H1 (cell line): ENCODE data around the gene RPS6KB2. TPM values are rescaled to one million over a fixed set of nuclear protein-coding genes. Genes with fewer than 3 reads are reported as not detected.

Source experiments
- CTCF ChIA-PET: fragments of 300-600 bp; sonication (Branson Sonifier 250); formaldehyde crosslinking; loops from one replicate; lab custom pipeline; 2021; ENCODE audit not compliant: partially characterized antibody; lab: Charles Lee
- POLR2A ChIA-PET: fragments of 300-600 bp; sonication (Branson Sonifier 250); formaldehyde crosslinking; loops from one replicate; lab custom pipeline; 2021; ENCODE audit warnings: inconsistent platforms; ENCODE audit not compliant: partially characterized antibody; lab: Charles Lee
- DNase-seq, 2 experiments: peaks; one replicate each; pipeline versions ENCODE4 v3.0.0 to v3.0.0-alpha.2; 2010 to 2022; ENCODE audit warnings: low spot score in 2 of 2, low read depth in 1 of 2, mixed read lengths in 1 of 2
- FAIRE-seq: peaks from 2 replicates; lab custom pipeline; 2011; peaks lifted over from hg19 to GRCh38; lab: Jason Lieb, UNC
- H2AFZ ChIP-seq: 2 replicates; pipeline ENCODE4 v1.8.1; 2012; ENCODE audit warnings: low read length, inconsistent platforms
- H2AK5ac ChIP-seq: 2 replicates; pipeline ENCODE4 v1.6.1; 2013; ENCODE audit warnings: low read depth, low read length
- H2BK120ac ChIP-seq: replicated peaks from 2 replicates; pipeline ENCODE3; 2013; ENCODE audit warnings: low read depth, low read length, inconsistent platforms
- H2BK12ac ChIP-seq: 2 replicates; pipeline ENCODE4 v1.6.1; 2013; ENCODE audit warnings: low read depth, low read length
- H2BK15ac ChIP-seq: 2 replicates; pipeline ENCODE4 v1.6.1; 2013; ENCODE audit warnings: low read length
- H2BK20ac ChIP-seq: 2 replicates; pipeline ENCODE4 v1.6.1; 2013; ENCODE audit warnings: low read length
- H2BK5ac ChIP-seq: 2 replicates; pipeline ENCODE4 v1.6.1; 2013; ENCODE audit warnings: low read depth, low read length
- H3K14ac ChIP-seq: 2 replicates; pipeline ENCODE4 v1.6.1; 2013; ENCODE audit warnings: inconsistent platforms; ENCODE audit not compliant: insufficient read length
- H3K18ac ChIP-seq: 2 replicates; pipeline ENCODE4 v1.6.1; 2013; ENCODE audit warnings: low read length; ENCODE audit errors: extremely low read depth
- H3K23ac ChIP-seq: 2 replicates; pipeline ENCODE4 v1.6.1; 2013; ENCODE audit warnings: inconsistent platforms; ENCODE audit not compliant: insufficient read length
- H3K23me2 ChIP-seq: 2 replicates; pipeline ENCODE4 v1.6.1; 2013; ENCODE audit warnings: low read depth, low read length
- H3K27ac ChIP-seq: 2 replicates; pipeline ENCODE4 v1.6.1; 2011; ENCODE audit warnings: low read depth, low read length, inconsistent platforms
- H3K27me3 ChIP-seq, 4 experiments: replicated peaks in 1 of 4; 1 replicate in 1 of 4; 2 replicates in 3 of 4; pipeline versions ENCODE4 v1.6.1 to v1.8.1; 2011 to 2013; ENCODE audit warnings: low read length in 3 of 4, mild to moderate bottlenecking in 3 of 4, inconsistent platforms in 2 of 4, mixed read lengths in 2 of 4, moderate library complexity in 1 of 4; ENCODE audit not compliant: control insufficient read depth in 3 of 4, insufficient read depth in 3 of 4; ENCODE audit errors: extremely low read depth in 1 of 4
- H3K36me3 ChIP-seq, 4 experiments: 2 replicates each; pipeline versions ENCODE4 v1.6.1 to v1.8.1; 2011 to 2013; ENCODE audit warnings: mild to moderate bottlenecking in 4 of 4, low read length in 3 of 4, moderate library complexity in 2 of 4, control low read depth in 1 of 4, inconsistent platforms in 1 of 4; ENCODE audit not compliant: insufficient read depth in 4 of 4, control insufficient read depth in 2 of 4
- H3K4ac ChIP-seq: replicated peaks from 2 replicates; pipeline ENCODE3; 2013; ENCODE audit warnings: low read length, low read depth, mixed read lengths, inconsistent platforms; ENCODE audit not compliant: insufficient read length
- H3K4me1 ChIP-seq, 4 experiments: replicated peaks in 1 of 4; 1 replicate in 1 of 4; 2 replicates in 3 of 4; pipeline versions ENCODE4 v1.6.1 to v1.8.1; 2011 to 2013; ENCODE audit warnings: low read length in 3 of 4, inconsistent platforms in 2 of 4, mixed read lengths in 1 of 4; ENCODE audit not compliant: insufficient read depth in 4 of 4, control insufficient read depth in 3 of 4
- H3K4me2 ChIP-seq, 2 experiments: 2 replicates each; pipeline versions ENCODE4 v1.6.1 to v1.8.1; 2011 to 2013; ENCODE audit warnings: low read depth in 2 of 2, low read length in 2 of 2, control low read depth in 1 of 2, inconsistent platforms in 1 of 2, mild to moderate bottlenecking in 1 of 2; ENCODE audit not compliant: insufficient read depth in 1 of 2
- H3K4me3 ChIP-seq, 4 experiments: fragments of 200-600, 300-600 bp in 1 of 4; sonication (generic), shearing (Covaris generic), sonication (Bioruptor Twin) in 1 of 4; 2 replicates each; pipeline versions ENCODE4 v1.5.1 to v1.8.1; 2011 to 2016; ENCODE audit warnings: low read length in 4 of 4, low read depth in 3 of 4, control low read depth in 2 of 4, inconsistent platforms in 2 of 4, mild to moderate bottlenecking in 2 of 4, mixed read lengths in 1 of 4, moderate library complexity in 1 of 4; ENCODE audit not compliant: insufficient read depth in 2 of 4; ENCODE audit errors: extremely low read depth in 1 of 4
- H3K56ac ChIP-seq: replicated peaks from 2 replicates; pipeline ENCODE3; 2013; ENCODE audit warnings: low read depth, mild to moderate bottlenecking, mixed read lengths, low read length, inconsistent platforms; ENCODE audit not compliant: insufficient read length
- H3K79me1 ChIP-seq: 2 replicates; pipeline ENCODE4 v1.6.1; 2013; ENCODE audit warnings: low read depth, low read length, control low read depth
- H3K79me2 ChIP-seq, 2 experiments: 2 replicates each; pipeline versions ENCODE4 v1.6.1 to v1.8.1; 2012 to 2013; ENCODE audit warnings: low read length in 2 of 2, mild to moderate bottlenecking in 2 of 2, inconsistent platforms in 1 of 2; ENCODE audit not compliant: insufficient read depth in 2 of 2, control insufficient read depth in 1 of 2
- H3K9ac ChIP-seq, 4 experiments: replicated peaks in 1 of 4; 1 replicate in 1 of 4; 2 replicates in 3 of 4; pipeline versions ENCODE4 v1.6.1 to v1.8.1; 2011 to 2013; ENCODE audit warnings: low read depth in 3 of 4, low read length in 3 of 4, control low read depth in 2 of 4, mild to moderate bottlenecking in 2 of 4, moderate library complexity in 2 of 4, inconsistent platforms in 1 of 4; ENCODE audit errors: extremely low read depth in 1 of 4
- H3K9me3 ChIP-seq, 2 experiments: 2 replicates each; pipeline versions ENCODE4 v1.6.1 to v1.8.1; 2012 to 2013; ENCODE audit warnings: mild to moderate bottlenecking in 2 of 2, moderate library complexity in 2 of 2, control low read depth in 1 of 2, inconsistent platforms in 1 of 2, low read depth in 1 of 2, low read length in 1 of 2, mixed read lengths in 1 of 2; ENCODE audit not compliant: insufficient read depth in 2 of 2
- H4K20me1 ChIP-seq, 2 experiments: replicated peaks in 1 of 2; 2 replicates each; pipeline versions ENCODE3 to v1.8.1; 2011 to 2013; ENCODE audit warnings: inconsistent platforms in 2 of 2, low read length in 2 of 2, mild to moderate bottlenecking in 1 of 2; ENCODE audit not compliant: insufficient read depth in 2 of 2, control insufficient read depth in 1 of 2
- H4K5ac ChIP-seq: 2 replicates; pipeline ENCODE4 v1.6.1; 2013; ENCODE audit warnings: low read length, low read depth, mixed read lengths, inconsistent platforms; ENCODE audit not compliant: insufficient read length
- H4K8ac ChIP-seq: 2 replicates; pipeline ENCODE4 v1.8.0; 2013; ENCODE audit warnings: mild to moderate bottlenecking, moderate library complexity, low read length, inconsistent platforms; ENCODE audit not compliant: insufficient read depth; ENCODE audit errors: extremely low read depth
- H4K91ac ChIP-seq: replicated peaks from 2 replicates; pipeline ENCODE3; 2013; ENCODE audit warnings: low read length, mixed read lengths, inconsistent platforms; ENCODE audit not compliant: insufficient read length
- ASH2L ChIP-seq: fragments of 200-600, 300-600 bp; sonication (generic); IDR thresholded peaks from one replicate; pipeline ENCODE4 v1.7.1; 2017; ENCODE audit warnings: low read length
- CBX5 ChIP-seq: fragments of 300-800, 300-1000 bp; sonication (generic); IDR thresholded peaks from 2 replicates; pipeline ENCODE4 v1.7.1; 2016; ENCODE audit warnings: antibody characterized with exemption, low read length, low read depth
- KDM1A ChIP-seq: fragments of 200-600, 300-600 bp; sonication (generic); IDR thresholded peaks from 2 replicates; pipeline ENCODE4 v1.7.1; 2016; ENCODE audit warnings: mild to moderate bottlenecking, low read length, borderline replicate concordance
- SIRT6 ChIP-seq: IDR thresholded peaks from one replicate; pipeline ENCODE4 v1.7.1; 2012; ENCODE audit warnings: low read length, inconsistent platforms
- YY1 ChIP-seq: IDR thresholded peaks from 2 replicates; pipeline ENCODE4 v1.6.1; 2011; ENCODE audit warnings: low read depth, mild to moderate bottlenecking, low read length
- WGBS, 2 experiments: shearing (Covaris generic) in 1 of 2; methylation state at CpG; one replicate each; pipeline versions ENCODE4 v1.1.6 to v1.1.7; 2013 to 2015; ENCODE audit warnings: low lambda C conversion rate in 2 of 2, mixed read lengths in 2 of 2, inconsistent platforms in 1 of 2, low coverage in 1 of 2, missing lambda C conversion rate in 1 of 2; ENCODE audit not compliant: insufficient replicate concordance in 2 of 2, insufficient coverage in 1 of 2, insufficient read length in 1 of 2; ENCODE audit errors: extremely low coverage in 1 of 2, missing lambda C conversion rate in 1 of 2; 5-methylcytosine and 5-hydroxymethylcytosine counted together
- polyA plus RNA-seq, 7 experiments: library from polyadenylated mRNA; depleted of rRNA in 3 of 7; stranded (reverse) in 5 of 7; unstranded in 2 of 7; fragments of >200 nt in 5 of 7; fragments of 200-250 nt in 2 of 7; gene quantifications; 1 replicate in 5 of 7; 2 replicates in 1 of 7; 4 replicates in 1 of 7; pipeline versions ENCODE4 v1.2.1 to v1.2.3, GENCODE V29; 2011 to 2013; ENCODE audit warnings: missing spikeins in 2 of 7, mixed read lengths in 2 of 7
- total RNA-seq: library from RNA; stranded (reverse); fragmentation: NEBNext Ultra II Directional; extraction: Animal tissue kit (Norgen Biotek cat#: 25700); gene quantifications from 2 replicates; pipeline ENCODE4 v1.2.1, GENCODE V29; 2021
- TF ChIP-seq, protein P1 (sequence below), 3 experiments: IDR thresholded peaks; 1 replicate in 2 of 3; 2 replicates in 1 of 3; pipeline versions ENCODE4 v1.5.1 to v1.6.1; 2011; ENCODE audit warnings: low read length in 3 of 3, mild to moderate bottlenecking in 3 of 3, inconsistent platforms in 2 of 3, low read depth in 1 of 3, moderate library complexity in 1 of 3; ENCODE audit not compliant: insufficient read depth in 1 of 3; ENCODE audit errors: control extremely low read depth in 1 of 3
- TF ChIP-seq, protein P2 (sequence below): IDR thresholded peaks from 2 replicates; pipeline ENCODE4 v1.6.1; 2011; ENCODE audit warnings: low read length, improper control_type of control experiment

The RPS6KB2 gene
- total and polyA plus RNA-seq, 2 of the 8 experiments (the other 6 are each of a cell fraction or from before 2014, with no cell fraction given) = 41.0 to 47.1 TPM

DNA sequence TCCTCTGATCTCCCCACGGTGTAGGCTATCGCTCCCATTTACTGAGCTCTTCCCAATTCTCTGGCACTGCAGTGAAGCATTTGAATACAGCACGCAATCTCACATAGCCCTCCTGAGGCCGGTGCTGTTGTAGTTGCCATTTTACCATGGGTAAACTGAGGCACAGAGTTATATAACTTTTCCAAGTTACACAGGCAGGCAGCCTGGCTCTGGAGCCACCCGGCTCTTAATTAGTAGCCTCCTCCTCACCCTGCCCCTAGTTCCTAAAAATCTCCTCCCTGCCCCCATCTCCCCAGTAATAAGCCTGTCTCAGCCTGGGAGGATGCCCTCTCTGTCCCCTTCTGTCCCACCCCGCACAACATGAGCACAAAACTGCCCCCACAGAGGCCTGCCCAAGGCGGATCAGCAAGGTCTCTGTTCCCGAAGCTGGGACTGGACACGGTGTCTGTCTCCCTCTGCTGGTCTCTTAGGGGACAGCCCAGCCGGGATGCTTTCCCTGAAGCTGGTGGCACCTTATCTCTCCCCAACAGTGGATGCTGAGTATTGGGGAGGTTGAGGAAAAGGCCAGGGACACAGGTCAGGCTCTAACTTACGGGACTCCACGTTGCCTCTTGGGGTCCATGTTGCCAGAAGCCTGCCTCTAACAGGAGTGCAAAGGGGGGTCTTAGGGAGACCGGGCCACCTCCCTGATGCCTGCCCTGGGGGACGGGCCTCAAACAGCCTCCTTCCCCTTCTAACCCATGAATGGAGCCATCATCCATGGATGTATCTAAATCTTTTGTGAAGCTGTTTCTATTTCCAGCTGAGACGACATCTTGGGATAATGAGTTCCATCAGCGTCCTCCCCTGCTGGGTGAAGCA, 45.8 kb upstream of the RPS6KB2 start:
- peak; percentile 32 for FAIRE-seq
- Histone ChIP-seq H3K9ac (no peak overlapping the region), H3K4me1 (peaks cover 0 to 11% (median 5%) of the 10 kb centered on the region in 4 experiments; a peak in 5 of 7 replicates)
- TF ChIP-seq CBX5 = no peak
- TF ChIP-seq YY1 = 0 out of 2 replicates have a peak, but pooled peaks have one; percentile 11
- TF ChIP-seq ASH2L = no peak
- no peak for TF ChIP-seq SIRT6
- TF ChIP-seq, protein P1, sequence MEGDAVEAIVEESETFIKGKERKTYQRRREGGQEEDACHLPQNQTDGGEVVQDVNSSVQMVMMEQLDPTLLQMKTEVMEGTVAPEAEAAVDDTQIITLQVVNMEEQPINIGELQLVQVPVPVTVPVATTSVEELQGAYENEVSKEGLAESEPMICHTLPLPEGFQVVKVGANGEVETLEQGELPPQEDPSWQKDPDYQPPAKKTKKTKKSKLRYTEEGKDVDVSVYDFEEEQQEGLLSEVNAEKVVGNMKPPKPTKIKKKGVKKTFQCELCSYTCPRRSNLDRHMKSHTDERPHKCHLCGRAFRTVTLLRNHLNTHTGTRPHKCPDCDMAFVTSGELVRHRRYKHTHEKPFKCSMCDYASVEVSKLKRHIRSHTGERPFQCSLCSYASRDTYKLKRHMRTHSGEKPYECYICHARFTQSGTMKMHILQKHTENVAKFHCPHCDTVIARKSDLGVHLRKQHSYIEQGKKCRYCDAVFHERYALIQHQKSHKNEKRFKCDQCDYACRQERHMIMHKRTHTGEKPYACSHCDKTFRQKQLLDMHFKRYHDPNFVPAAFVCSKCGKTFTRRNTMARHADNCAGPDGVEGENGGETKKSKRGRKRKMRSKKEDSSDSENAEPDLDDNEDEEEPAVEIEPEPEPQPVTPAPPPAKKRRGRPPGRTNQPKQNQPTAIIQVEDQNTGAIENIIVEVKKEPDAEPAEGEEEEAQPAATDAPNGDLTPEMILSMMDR (IDR thresholded peaks at IDR 0.05; ENCODE audit: control extremely low read depth in 1 of 3, insufficient read depth in 1 of 3, low read depth in 1 of 3, low read length in 3 of 3) = peak; percentile 95 to 99 (median 98)
- no peak for TF ChIP-seq KDM1A
- TF ChIP-seq, protein P2, sequence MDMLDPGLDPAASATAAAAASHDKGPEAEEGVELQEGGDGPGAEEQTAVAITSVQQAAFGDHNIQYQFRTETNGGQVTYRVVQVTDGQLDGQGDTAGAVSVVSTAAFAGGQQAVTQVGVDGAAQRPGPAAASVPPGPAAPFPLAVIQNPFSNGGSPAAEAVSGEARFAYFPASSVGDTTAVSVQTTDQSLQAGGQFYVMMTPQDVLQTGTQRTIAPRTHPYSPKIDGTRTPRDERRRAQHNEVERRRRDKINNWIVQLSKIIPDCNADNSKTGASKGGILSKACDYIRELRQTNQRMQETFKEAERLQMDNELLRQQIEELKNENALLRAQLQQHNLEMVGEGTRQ = no peak

More for the DNA sequence above, 45.8 kb upstream of the RPS6KB2 start:
- H3K27ac ChIP-seq = no peak overlapping the region
- H3K23me2 ChIP-seq = no peaks in the 10 kb centered on the region
- no peak overlapping the region for H2BK120ac ChIP-seq
- no peak overlapping the region for H2BK5ac ChIP-seq
- no peaks in the 10 kb centered on the region for H3K79me1 ChIP-seq
- 0 out of 2 replicates have a peak overlapping the region, but pooled peaks have one; percentile 75 for H2BK15ac ChIP-seq
- H3K23ac ChIP-seq = no peak overlapping the region
- H3K9me3 ChIP-seq = no peaks in the 10 kb centered on the region
- no peak overlapping the region for H3K4ac ChIP-seq
- no peaks in the 10 kb centered on the region for H3K36me3 ChIP-seq
- H4K20me1 ChIP-seq = peaks cover 0 to 2% of the 10 kb centered on the region in 2 experiments
- H3K4me3 ChIP-seq = no peak overlapping the region
- H4K91ac ChIP-seq = no peak overlapping the region
- no peak overlapping the region for H2BK20ac ChIP-seq
- no peak overlapping the region for H2AFZ ChIP-seq
- no peak overlapping the region for H2AK5ac ChIP-seq
- H3K14ac ChIP-seq = no peak overlapping the region
- peaks cover 0 to 16% (median 10%) of the 10 kb centered on the region in 4 experiments; a peak in 5 of 7 replicates for H3K27me3 ChIP-seq
- peak overlapping the region; percentile 6; the same call in 1 of the 2 replicates for H3K18ac ChIP-seq
- no peak overlapping the region for H4K8ac ChIP-seq
- ChIA-PET POLR2A (interaction anchor here (0.6 to 3.1 kb wide), 12 partner anchors 9 to 312 kb away, joined by 3 to 6 read pairs (median 3); partner anchors contain the start of genes CLCF1, POLD4 and PPP1CA), CTCF (interaction anchor here (0.5 to 34.8 kb wide), 45 partner anchors 9 to 330 kb away, joined by 3 to 1305 read pairs (median 4); partner anchors contain the start of genes CABP4, CLCF1, POLD4 and PPP1CA)
- H3K4me2 ChIP-seq = no peak overlapping the region; a peak in 1 of 4 replicates
- peak in 1 of 2 experiments; percentile 94 for DNase-seq
- no peak overlapping the region for H4K5ac ChIP-seq
- no peaks in the 10 kb centered on the region for H3K79me2 ChIP-seq
- no peak overlapping the region for H2BK12ac ChIP-seq
- H3K56ac ChIP-seq = no peak overlapping the region
- WGBS, 2 experiments = 38% methylated on average over 16 of the region's 16 CpGs; no CpG with 5 or more reads in 1 of the 2 experiments
